ENCODE data around the gene ATP13A2.

ATP13A2 gene

GRCh38 chr1:17032741-17033140 is 21.0 kb upstream of the ATP13A2 start:
- Histone ChIP-seq H3K4me1 (ENCODE audit: insufficient read depth, low read length) (no peaks in the 10 kb centered on the region), H3K9ac (ENCODE audit: low read depth, low read length) (no peak overlapping the region), H3K4me3 (ENCODE audit: low read depth in 1 of 2, low read length in 2 of 2) (no peak overlapping the region), H3K4me2 (ENCODE audit: insufficient read depth, low read length) (no peak overlapping the region), H3K27ac (ENCODE audit: low read length) (no peak overlapping the region), H3K79me2 (ENCODE audit: insufficient read depth, low read length) (peaks cover 17% of the 10 kb centered on the region; the same call in 1 of the 2 replicates), H3K36me3 (ENCODE audit: insufficient read depth, low read length) (peaks cover 75% of the 10 kb centered on the region), H4K20me1 (ENCODE audit: insufficient read depth, low read length) (no peaks in the 10 kb centered on the region; the same call in 1 of the 2 replicates), H3K27me3 (ENCODE audit: insufficient read depth, low read length, poor library complexity) (no peaks in the 10 kb centered on the region), H2AFZ (ENCODE audit: low read depth, low read length) (no peak overlapping the region), H3K9me3 (ENCODE audit: insufficient read depth, low read length, severe bottlenecking) (no peaks in the 10 kb centered on the region)
- DNase-seq (no peak), ATAC-seq (ENCODE audit: insufficient read depth, low read depth) (no peak)
- TF ChIP-seq EZH2 (IDR thresholded peaks at IDR 0.05; ENCODE audit: borderline replicate concordance, low read depth, low read length, severe bottlenecking) (no peak), CTCF (IDR thresholded peaks at IDR 0.05; ENCODE audit: borderline replicate concordance, extremely low read depth, low read length, poor library complexity, severe bottlenecking) (no peak)

GRCh38 chr1:17031436-17031835 is 19.7 kb upstream of the ATP13A2 start:
- Histone ChIP-seq H3K36me3 (ENCODE audit: insufficient read depth, low read length) (peaks cover 81% of the 10 kb centered on the region), H3K9me3 (ENCODE audit: insufficient read depth, low read length, severe bottlenecking) (no peaks in the 10 kb centered on the region), H3K79me2 (ENCODE audit: insufficient read depth, low read length) (peaks cover 17% of the 10 kb centered on the region; the same call in 1 of the 2 replicates), H3K27ac (ENCODE audit: low read length) (no peak overlapping the region), H2AFZ (ENCODE audit: low read depth, low read length) (no peak overlapping the region), H3K9ac (ENCODE audit: low read depth, low read length) (no peak overlapping the region), H3K27me3 (ENCODE audit: insufficient read depth, low read length, poor library complexity) (no peaks in the 10 kb centered on the region), H3K4me2 (ENCODE audit: insufficient read depth, low read length) (no peak overlapping the region), H3K4me1 (ENCODE audit: insufficient read depth, low read length) (no peaks in the 10 kb centered on the region), H3K4me3 (ENCODE audit: low read depth in 1 of 2, low read length in 2 of 2) (no peak overlapping the region), H4K20me1 (ENCODE audit: insufficient read depth, low read length) (no peaks in the 10 kb centered on the region; the same call in 1 of the 2 replicates)
- no peak for TF ChIP-seq EZH2 (IDR thresholded peaks at IDR 0.05; ENCODE audit: borderline replicate concordance, low read depth, low read length, severe bottlenecking)
- TF ChIP-seq CTCF (IDR thresholded peaks at IDR 0.05; ENCODE audit: borderline replicate concordance, extremely low read depth, low read length, poor library complexity, severe bottlenecking) = no peak
- ATAC-seq (ENCODE audit: insufficient read depth, low read depth) (no peak), DNase-seq (no peak)

GRCh38 chr1:17030206-17030605 is 18.5 kb upstream of the ATP13A2 start:
- H3K36me3 ChIP-seq (ENCODE audit: insufficient read depth, low read length) = peaks cover 83% of the 10 kb centered on the region
- no peak overlapping the region for H3K27ac ChIP-seq (ENCODE audit: low read length)
- no peaks in the 10 kb centered on the region for H3K9me3 ChIP-seq (ENCODE audit: insufficient read depth, low read length, severe bottlenecking)
- H4K20me1 ChIP-seq (ENCODE audit: insufficient read depth, low read length) = no peaks in the 10 kb centered on the region; the same call in 1 of the 2 replicates
- no peak overlapping the region for H3K4me3 ChIP-seq (ENCODE audit: low read depth in 1 of 2, low read length in 2 of 2)
- H3K79me2 ChIP-seq (ENCODE audit: insufficient read depth, low read length) = peaks cover 13% of the 10 kb centered on the region; the same call in 1 of the 2 replicates
- no peak overlapping the region for H3K9ac ChIP-seq (ENCODE audit: low read depth, low read length)
- no peak overlapping the region for H2AFZ ChIP-seq (ENCODE audit: low read depth, low read length)
- no peak for TF ChIP-seq EZH2 (IDR thresholded peaks at IDR 0.05; ENCODE audit: borderline replicate concordance, low read depth, low read length, severe bottlenecking)
- no peak for TF ChIP-seq CTCF (IDR thresholded peaks at IDR 0.05; ENCODE audit: borderline replicate concordance, extremely low read depth, low read length, poor library complexity, severe bottlenecking)
- H3K27me3 ChIP-seq (ENCODE audit: insufficient read depth, low read length, poor library complexity) = no peaks in the 10 kb centered on the region
- no peak overlapping the region for H3K4me2 ChIP-seq (ENCODE audit: insufficient read depth, low read length)
- no peak for DNase-seq
- no peak for ATAC-seq (ENCODE audit: insufficient read depth, low read depth)
- no peaks in the 10 kb centered on the region for H3K4me1 ChIP-seq (ENCODE audit: insufficient read depth, low read length)

Data from DND-41 (cell line).